Body of pancreas (tissue), 4 donors: ENCODE measurements around the gene RC3H1. TPM values are rescaled to one million over a fixed set of nuclear protein-coding genes. Genes with fewer than 3 reads are reported as not detected.
"Not testable (repeated sequence)": the region's sequence is repeated elsewhere in the genome, so short reads cannot be mapped to it uniquely, and the experiment has no call there.

Experiments
- ATAC-seq: fragments of 150-250 bp; one replicate; pipeline ENCODE4 v1.9.1; 2016
- DNase-seq, 4 donors: peaks; one replicate each; pipeline ENCODE4 v3.0.0-alpha.2; 2019
- H3K27ac ChIP-seq, 4 donors: fragments of 200-600 bp; sonication (generic); 1 replicate in 3 of 4; 2 replicates in 1 of 4; pipeline versions ENCODE4 v1.5.1 to v1.6.1; 2016 to 2019; ENCODE audit warnings: mild to moderate bottlenecking in 1 of 4, mixed read lengths in 1 of 4, moderate library complexity in 1 of 4
- H3K27me3 ChIP-seq, 2 donors: fragments of 200-600 bp; sonication (generic); one replicate each; pipeline ENCODE4 v1.6.0; 2016; ENCODE audit warnings: mild to moderate bottlenecking in 1 of 2
- H3K36me3 ChIP-seq, 2 donors: fragments of 200-600 bp; sonication (generic); replicated peaks in 1 of 2; 2 replicates each; pipeline ENCODE4 v1.5.1; 2016; ENCODE audit warnings: low read depth in 2 of 2; ENCODE audit not compliant: insufficient read depth in 1 of 2
- H3K4me1 ChIP-seq: fragments of 200-600 bp; sonication (generic); one replicate; pipeline ENCODE4 v1.6.0; 2016
- H3K4me3 ChIP-seq, 2 donors: fragments of 200-600 bp; sonication (generic); 1 replicate in 1 of 2; 2 replicates in 1 of 2; pipeline ENCODE4 v1.5.1; 2016 to 2019
- H3K9me3 ChIP-seq, 3 donors: fragments of 200-600 bp; sonication (generic); 1 replicate in 2 of 3; 2 replicates in 1 of 3; pipeline ENCODE4 v1.5.1; 2016
- CTCF ChIP-seq, 7 experiments: fragments of 450-650 bp in 4 of 7; fragments of 200-600 bp in 3 of 7; sonication (generic) in 3 of 7; IDR thresholded peaks; one replicate each; pipeline ENCODE4 v1.5.1; 2016 to 2019; ENCODE audit warnings: antibody characterized with exemption in 7 of 7
- POLR2A ChIP-seq, 3 donors: fragments of 450-650 bp; IDR thresholded peaks; one replicate each; pipeline ENCODE4 v1.6.1; 2016; ENCODE audit warnings: antibody characterized with exemption in 3 of 3, mild to moderate bottlenecking in 2 of 3
- WGBS, 2 donors: methylation state at CpG; one replicate each; pipeline ENCODE4 v1.1.5; 2017; 5-methylcytosine and 5-hydroxymethylcytosine counted together
- intact Hi-C: fragments of 100-400 bp; cut with DNase I; formaldehyde crosslinking; loops from one replicate; pipeline ENCODE4 v1.15.1; 2023
- total RNA-seq, 2 donors: library from RNA; depleted of rRNA; stranded (reverse); fragments of >200 nt; gene quantifications; one replicate each; pipeline ENCODE4 v1.1.0, GENCODE V29; 2016

The RC3H1 gene
- total RNA-seq, 2 donors from 2014 or later, result 14.5 to 17.1 TPM

GRCh38 chr1:174058624-174059023, 36.5 kb upstream of the RC3H1 start:
- ATAC-seq (no peak), DNase-seq (no peak)
- Histone ChIP-seq H3K27me3 (no peaks in the 10 kb centered on the region), H3K9me3 (no peaks in the 10 kb centered on the region), H3K36me3 (no peaks in the 10 kb centered on the region), H3K27ac (no peak overlapping the region), H3K4me1 (no peaks in the 10 kb centered on the region), H3K4me3 (no peak overlapping the region)
- WGBS, 2 donors, result 84 to 86% methylated on average over 4 of the region's 4 CpGs
- intact Hi-C loops, result no loop called here
- TF ChIP-seq CTCF (IDR thresholded peaks at IDR 0.05) (no peak), POLR2A (IDR thresholded peaks at IDR 0.05) (no peak)

GRCh38 chr1:174056609-174057008, 34.5 kb upstream of the RC3H1 start:
- H3K27me3 ChIP-seq, H3K4me3 ChIP-seq, ATAC-seq, H3K36me3 ChIP-seq, H3K4me1 ChIP-seq, intact Hi-C loops, DNase-seq, H3K27ac ChIP-seq, H3K9me3 ChIP-seq: not testable (repeated sequence)
- WGBS, 2 donors, result 93 to 95% methylated on average over 18 to 28 of the region's 28 CpGs

GRCh38 chr1:174055797-174056196, 33.6 kb upstream of the RC3H1 start:
- H3K4me1 ChIP-seq, H3K36me3 ChIP-seq, H3K27me3 ChIP-seq, ATAC-seq, H3K27ac ChIP-seq, H3K9me3 ChIP-seq, intact Hi-C loops, DNase-seq, H3K4me3 ChIP-seq: not testable (repeated sequence)
- 86 to 96% methylated on average over 4 to 5 of the region's 5 CpGs for WGBS, 2 donors

GRCh38 chr1:174053826-174054225, 31.7 kb upstream of the RC3H1 start:
- Histone ChIP-seq H3K27ac (no peak overlapping the region), H3K27me3 (no peaks in the 10 kb centered on the region), H3K9me3 (no peaks in the 10 kb centered on the region), H3K4me3 (no peak overlapping the region), H3K36me3 (no peaks in the 10 kb centered on the region), H3K4me1 (no peaks in the 10 kb centered on the region)
- DNase-seq (no peak), ATAC-seq (no peak)
- TF ChIP-seq CTCF (IDR thresholded peaks at IDR 0.05), result no peak
- TF ChIP-seq POLR2A (IDR thresholded peaks at IDR 0.05), result no peak
- intact Hi-C loops, result no loop called here

- no peaks in the 10 kb centered on the region for H3K4me1 ChIP-seq
- no peaks in the 10 kb centered on the region for H3K27me3 ChIP-seq
- TF ChIP-seq POLR2A (IDR thresholded peaks at IDR 0.05) (no peak), CTCF (IDR thresholded peaks at IDR 0.05) (no peak)
- intact Hi-C loops, result no loop called here
- H3K27ac ChIP-seq, result no peak overlapping the region
- WGBS, 2 donors, result 58 to 63% methylated on average over 3 of the region's 3 CpGs
- H3K36me3 ChIP-seq, result no peaks in the 10 kb centered on the region
- ATAC-seq (no peak), DNase-seq (no peak)
- no peak overlapping the region for H3K4me3 ChIP-seq
- no peaks in the 10 kb centered on the region for H3K9me3 ChIP-seq
These were observed 30.5 kb upstream of the RC3H1 start for GRCh38 chr1:174052621-174053020.

- no peaks in the 10 kb centered on the region for H3K9me3 ChIP-seq
- WGBS, 2 donors, result 67% methylated on average over 6 of the region's 6 CpGs
- no peak for ATAC-seq
- DNase-seq, result peak in 1 of 4 donors; percentile 12
- no peaks in the 10 kb centered on the region for H3K4me1 ChIP-seq
- TF ChIP-seq POLR2A (IDR thresholded peaks at IDR 0.05) (no peak), CTCF (IDR thresholded peaks at IDR 0.05) (no peak)
- no peak overlapping the region for H3K4me3 ChIP-seq
- no peak overlapping the region for H3K27ac ChIP-seq
- H3K27me3 ChIP-seq, result no peaks in the 10 kb centered on the region
- intact Hi-C loops, result no loop called here
- no peaks in the 10 kb centered on the region for H3K36me3 ChIP-seq
These were observed 29.8 kb upstream of the RC3H1 start for GRCh38 chr1:174051956-174052355.
